IMR-90 (cell line): ENCODE results near the gene C11orf54. TPM values are rescaled to one million over a fixed set of nuclear protein-coding genes. Genes with fewer than 3 reads are reported as not detected.
A peak's percentile ranks its signal among the peaks of the same experiment; 100 is the strongest.

Source experiments
- ATAC-seq: fragments of 200-7000 bp; cut with Tn5 transposase; 2 replicates; pipeline ENCODE4 v1.9.1; 2020; ENCODE audit warnings: low read depth, mild to moderate bottlenecking, moderate library complexity
- BruUV-seq: library from RNA; stranded (reverse); fragments of 400-500 nt; replicated peaks from 2 replicates; lab custom pipeline; 2021; lab: Mats Ljungman, UMichigan
- CTCF ChIA-PET: fragments of 300-600 bp; formaldehyde crosslinking; extraction: SDS; loops from one replicate; lab custom pipeline; 2021; ENCODE audit warnings: antibody characterized with exemption; lab: Yijun Ruan, JAX
- POLR2A ChIA-PET: fragments of 300-600 bp; sonication (Branson Sonifier 250); formaldehyde crosslinking; loops from one replicate; lab custom pipeline; 2022; ENCODE audit warnings: antibody characterized with exemption; ENCODE audit not compliant: unreplicated experiment; lab: Charles Lee
- DNase-seq: peaks from one replicate; pipeline ENCODE4 v3.0.0; 2013
- H2AFZ ChIP-seq: replicated peaks from 2 replicates; pipeline ENCODE3; 2013; ENCODE audit warnings: low read length, mild to moderate bottlenecking; ENCODE audit not compliant: poor library complexity
- H2AK5ac ChIP-seq: 2 replicates; pipeline ENCODE4 v1.6.1; 2013; ENCODE audit warnings: low read depth, low read length, inconsistent platforms
- H2AK9ac ChIP-seq: replicated peaks from 2 replicates; pipeline ENCODE3; 2013; ENCODE audit warnings: mild to moderate bottlenecking, low read depth, low read length, moderate library complexity; ENCODE audit not compliant: poor library complexity
- H2BK120ac ChIP-seq: 2 replicates; pipeline ENCODE4 v1.6.1; 2013; ENCODE audit warnings: low read depth, low read length, inconsistent platforms
- H2BK15ac ChIP-seq: 3 replicates; pipeline ENCODE4 v1.6.1; 2013; ENCODE audit warnings: low read depth, low read length, inconsistent platforms
- H2BK20ac ChIP-seq: 2 replicates; pipeline ENCODE4 v1.6.1; 2013; ENCODE audit warnings: low read depth, mild to moderate bottlenecking, inconsistent platforms, low read length, moderate library complexity
- H2BK5ac ChIP-seq: 2 replicates; pipeline ENCODE4 v1.6.1; 2013; ENCODE audit warnings: mild to moderate bottlenecking, low read depth, low read length, inconsistent platforms; ENCODE audit not compliant: poor library complexity, severe bottlenecking
- H3K14ac ChIP-seq: replicated peaks from 2 replicates; pipeline ENCODE4 v1.6.1; 2013; ENCODE audit warnings: low read depth, low read length, inconsistent platforms
- H3K18ac ChIP-seq: 2 replicates; pipeline ENCODE4 v1.6.1; 2013; ENCODE audit warnings: low read depth, low read length, control low read depth
- H3K23ac ChIP-seq: 2 replicates; pipeline ENCODE4 v1.6.1; 2013; ENCODE audit warnings: low read depth, low read length, inconsistent platforms
- H3K27ac ChIP-seq: 2 replicates; pipeline ENCODE4 v1.5.1; 2013; ENCODE audit warnings: mild to moderate bottlenecking, control low read depth, low read length; ENCODE audit not compliant: insufficient read depth
- H3K27me3 ChIP-seq: 2 replicates; pipeline ENCODE4 v1.6.1; 2013; ENCODE audit warnings: low read length; ENCODE audit not compliant: control insufficient read depth, insufficient read depth
- H3K36me3 ChIP-seq: 2 replicates; pipeline ENCODE4 v1.6.1; 2013; ENCODE audit warnings: low read length, mixed read lengths; ENCODE audit not compliant: control insufficient read depth, insufficient read depth
- H3K4ac ChIP-seq: 2 replicates; pipeline ENCODE4 v1.6.1; 2013; ENCODE audit warnings: low read depth, low read length, inconsistent platforms
- H3K4me1 ChIP-seq: 2 replicates; pipeline ENCODE4 v1.6.1; 2013; ENCODE audit warnings: low read length, mixed read lengths; ENCODE audit not compliant: control insufficient read depth, insufficient read depth
- H3K4me2 ChIP-seq: 2 replicates; pipeline ENCODE4 v1.6.1; 2013; ENCODE audit warnings: low read depth, mild to moderate bottlenecking, control low read depth, low read length, moderate library complexity
- H3K4me3 ChIP-seq: 2 replicates; pipeline ENCODE4 v1.5.1; 2013; ENCODE audit warnings: low read depth, mild to moderate bottlenecking, control low read depth, low read length, moderate library complexity; ENCODE audit not compliant: insufficient read depth
- H3K56ac ChIP-seq: 2 replicates; pipeline ENCODE4 v1.6.1; 2013; ENCODE audit warnings: low read length, inconsistent platforms; ENCODE audit not compliant: insufficient read depth; ENCODE audit errors: extremely low read depth
- H3K79me1 ChIP-seq, 2 experiments: 2 replicates each; pipeline ENCODE4 v1.6.1; 2013; ENCODE audit warnings: low read length in 2 of 2, inconsistent platforms in 1 of 2, low read depth in 1 of 2
- H3K9ac ChIP-seq: 2 replicates; pipeline ENCODE4 v1.6.1; 2013; ENCODE audit warnings: low read depth, low read length, control low read depth
- H3K9me1 ChIP-seq: 2 replicates; pipeline ENCODE4 v1.6.1; 2013; ENCODE audit warnings: low read length, inconsistent platforms; ENCODE audit not compliant: insufficient read depth
- H3K9me3 ChIP-seq: 2 replicates; pipeline ENCODE4 v1.6.1; 2013; ENCODE audit warnings: low read length; ENCODE audit not compliant: control insufficient read depth, insufficient read depth
- H4K20me1 ChIP-seq: 2 replicates; pipeline ENCODE4 v1.6.1; 2013; ENCODE audit warnings: low read length, inconsistent platforms; ENCODE audit not compliant: insufficient read depth
- H4K5ac ChIP-seq: 2 replicates; pipeline ENCODE4 v1.6.1; 2013; ENCODE audit warnings: mild to moderate bottlenecking, low read depth, low read length, control low read depth
- H4K8ac ChIP-seq, 2 experiments: 2 replicates each; pipeline ENCODE4 v1.6.1; 2013; ENCODE audit warnings: low read depth in 2 of 2, low read length in 2 of 2, control low read depth in 1 of 2, inconsistent platforms in 1 of 2
- H4K91ac ChIP-seq: 2 replicates; pipeline ENCODE4 v1.6.1; 2013; ENCODE audit warnings: low read depth, low read length, inconsistent platforms; ENCODE audit not compliant: insufficient read depth
- BHLHE40 ChIP-seq: fragments of 150-350 bp; IDR thresholded peaks from 2 replicates; pipeline ENCODE4 v1.6.1; 2016; ENCODE audit warnings: mild to moderate bottlenecking, low read depth, low read length
- CEBPB ChIP-seq: IDR thresholded peaks from 2 replicates; pipeline ENCODE4 v1.6.1; 2012; ENCODE audit warnings: low read depth, low read length, improper control_type of control experiment
- CHD1 ChIP-seq: IDR thresholded peaks from 2 replicates; pipeline ENCODE4 v1.6.1; 2012; ENCODE audit warnings: low read depth, low read length, improper control_type of control experiment
- FOS ChIP-seq: fragments of 150-350 bp; IDR thresholded peaks from 2 replicates; pipeline ENCODE4 v1.6.1; 2016; ENCODE audit warnings: low read depth, low read length
- MAFK ChIP-seq: IDR thresholded peaks from 2 replicates; pipeline ENCODE4 v1.6.1; 2012; ENCODE audit warnings: low read depth, low read length, improper control_type of control experiment
- MAZ ChIP-seq: IDR thresholded peaks from 2 replicates; pipeline ENCODE4 v1.6.1; 2012; ENCODE audit warnings: low read depth, mild to moderate bottlenecking, low read length, improper control_type of control experiment, moderate library complexity, borderline replicate concordance
- MXI1 ChIP-seq: IDR thresholded peaks from 2 replicates; pipeline ENCODE4 v1.6.1; 2012; ENCODE audit warnings: low read depth, mild to moderate bottlenecking, low read length, moderate library complexity, borderline replicate concordance
- NFE2L2 ChIP-seq: fragments of 150-350 bp; IDR thresholded peaks from 2 replicates; pipeline ENCODE4 v1.6.1; 2016; ENCODE audit warnings: low read depth, mild to moderate bottlenecking, low read length
- POLR2A ChIP-seq: IDR thresholded peaks from 2 replicates; pipeline ENCODE4 v1.6.1; 2012; ENCODE audit warnings: mild to moderate bottlenecking, low read depth, low read length
- RAD21 ChIP-seq: IDR thresholded peaks from 2 replicates; pipeline ENCODE4 v1.6.1; 2012; ENCODE audit warnings: low read length, improper control_type of control experiment
- RCOR1 ChIP-seq: IDR thresholded peaks from 2 replicates; pipeline ENCODE4 v1.6.1; 2012; ENCODE audit warnings: mild to moderate bottlenecking, low read length, improper control_type of control experiment; ENCODE audit not compliant: insufficient replicate concordance
- RFX5 ChIP-seq: IDR thresholded peaks from 2 replicates; pipeline ENCODE4 v1.8.0; 2012; ENCODE audit warnings: low read depth, mild to moderate bottlenecking, low read length, moderate library complexity
- SMC3 ChIP-seq: fragments of 150-350 bp; IDR thresholded peaks from 2 replicates; pipeline ENCODE4 v1.6.1; 2016; ENCODE audit warnings: low read depth, mild to moderate bottlenecking, antibody characterized with exemption, low read length, moderate library complexity
- WGBS, 2 experiments: methylation state at CpG; one replicate each; pipeline versions ENCODE4 v1.1.5 to v1.1.7; 2013; ENCODE audit warnings: missing lambda C conversion rate in 2 of 2; ENCODE audit not compliant: insufficient read length in 1 of 2; ENCODE audit errors: extremely low coverage in 2 of 2; 5-methylcytosine and 5-hydroxymethylcytosine counted together
- dilution Hi-C: fragments of 300-500 bp; cut with HindIII; formaldehyde crosslinking; loops from one replicate; pipeline ENCODE4 v1.14.3; 2018; ENCODE audit warnings: low sequenced_read_pairs; ENCODE audit not compliant: unreplicated experiment
- in situ Hi-C: fragments of 300-500 bp; cut with MboI; formaldehyde crosslinking; loops from 3 replicates; pipeline ENCODE4 v1.14.3; 2019; ENCODE audit warnings: low sequenced_read_pairs, inconsistent platforms, mixed read lengths
- intact Hi-C: fragments of 100-400 bp; cut with micrococcal nuclease; formaldehyde crosslinking; loops from 2 replicates; pipeline ENCODE4 v1.10.0; 2022
- polyA plus RNA-seq, 3 experiments: library from polyadenylated mRNA; depleted of rRNA; stranded (reverse); fragments of >200 nt; gene quantifications; 2 replicates each; pipeline ENCODE4 v1.2.3, GENCODE V29; 2012; ENCODE audit warnings: low replicate concordance in 1 of 3
- total RNA-seq: library from RNA; depleted of rRNA; stranded (reverse); fragments of >200 nt; gene quantifications from 2 replicates; pipeline ENCODE4 v1.2.3, GENCODE V29; 2012
- TF ChIP-seq, protein P1 (sequence below): fragments of 150-350 bp; IDR thresholded peaks from 2 replicates; pipeline ENCODE4 v1.6.1; 2017; ENCODE audit warnings: mild to moderate bottlenecking, antibody characterized with exemption, low read length, low read depth
- TF ChIP-seq, protein P2 (sequence below): fragments of 150-350 bp; IDR thresholded peaks from 2 replicates; pipeline ENCODE4 v1.6.1; 2016; ENCODE audit warnings: low read depth, mild to moderate bottlenecking, low read length, moderate library complexity, borderline replicate concordance
- TF ChIP-seq, protein P3 (sequence below): conservative IDR thresholded peaks from 2 replicates; pipeline ENCODE4 v1.5.1; 2012; ENCODE audit warnings: mild to moderate bottlenecking, low read depth, low read length, improper control_type of control experiment

Gene C11orf54
- total and polyA plus RNA-seq, 2 of the 4 experiments (the other 2 are of a cell fraction): 13.7 to 16.0 TPM

DNA sequence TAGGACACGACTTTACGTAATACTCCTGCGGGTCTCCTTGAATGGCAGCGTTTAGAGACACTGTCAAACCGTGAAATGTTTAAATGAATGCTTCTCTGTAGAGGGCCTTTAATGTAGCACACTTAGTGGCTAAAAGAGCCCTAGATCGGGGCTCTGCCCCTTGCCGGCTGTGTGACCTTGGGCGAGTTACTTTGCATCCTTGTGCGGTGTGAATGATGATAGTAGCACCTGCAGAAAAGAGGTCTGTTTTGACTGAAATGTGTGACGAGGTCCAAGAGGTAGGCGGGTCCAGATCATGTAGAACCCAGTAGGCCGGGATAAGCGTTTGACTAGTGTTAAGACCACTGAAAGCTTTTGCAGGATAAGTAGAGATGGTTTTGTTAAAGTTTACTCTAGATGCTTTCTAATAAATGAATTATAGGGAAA lies 43.5 kb downstream of the C11orf54 start:
- dilution Hi-C loops: no loop called here
- Histone ChIP-seq H2AK5ac (peak overlapping the region; percentile 24; the same call in 1 of the 2 replicates), H3K23ac (peak overlapping the region; percentile 67), H2BK120ac (no peak overlapping the region), H3K27me3 (no peaks in the 10 kb centered on the region), H2BK20ac (no peak overlapping the region), H2AFZ (peak overlapping the region; percentile 96), H3K4me2 (peak overlapping the region; percentile 96), H3K9me1 (peaks cover 4% of the 10 kb centered on the region; the same call in 1 of the 2 replicates), H2BK15ac (no peak overlapping the region), H3K14ac (peak overlapping the region; percentile 73), H3K4ac (peak overlapping the region; percentile 55; the same call in 1 of the 2 replicates), H3K4me1 (peaks cover 4% of the 10 kb centered on the region; the same call in 1 of the 2 replicates), H3K56ac (peak overlapping the region; percentile 85), H3K27ac (peak overlapping the region; percentile 94), H4K8ac (peak overlapping the region in 1 of 2 experiments; percentile 89; a peak in 2 of 4 replicates), H3K4me3 (peak overlapping the region; percentile 91), H3K18ac (no peak overlapping the region), H3K9ac (peak overlapping the region; percentile 97), H2BK5ac (peak overlapping the region; percentile 83), H4K91ac (no peak overlapping the region), H4K5ac (0 out of 2 replicates have a peak overlapping the region, but pooled peaks have one; percentile 82), H3K36me3 (peaks cover 6% of the 10 kb centered on the region), H3K79me1 (peaks cover 7 to 24% of the 10 kb centered on the region in 2 experiments; a peak in 2 of 4 replicates), H4K20me1 (peaks cover 41% of the 10 kb centered on the region), H3K9me3 (no peaks in the 10 kb centered on the region), H2AK9ac (peak overlapping the region; percentile 99)
- ChIA-PET CTCF (no interaction called here), POLR2A (no interaction called here)
- BruUV-seq: TSS peak; percentile 51
- TF ChIP-seq FOS: no peak
- TF ChIP-seq, protein P1, sequence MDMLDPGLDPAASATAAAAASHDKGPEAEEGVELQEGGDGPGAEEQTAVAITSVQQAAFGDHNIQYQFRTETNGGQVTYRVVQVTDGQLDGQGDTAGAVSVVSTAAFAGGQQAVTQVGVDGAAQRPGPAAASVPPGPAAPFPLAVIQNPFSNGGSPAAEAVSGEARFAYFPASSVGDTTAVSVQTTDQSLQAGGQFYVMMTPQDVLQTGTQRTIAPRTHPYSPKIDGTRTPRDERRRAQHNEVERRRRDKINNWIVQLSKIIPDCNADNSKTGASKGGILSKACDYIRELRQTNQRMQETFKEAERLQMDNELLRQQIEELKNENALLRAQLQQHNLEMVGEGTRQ: no peak
- no peak for TF ChIP-seq CHD1
- TF ChIP-seq MXI1: no peak
- no peak for TF ChIP-seq RAD21
- TF ChIP-seq, protein P2, sequence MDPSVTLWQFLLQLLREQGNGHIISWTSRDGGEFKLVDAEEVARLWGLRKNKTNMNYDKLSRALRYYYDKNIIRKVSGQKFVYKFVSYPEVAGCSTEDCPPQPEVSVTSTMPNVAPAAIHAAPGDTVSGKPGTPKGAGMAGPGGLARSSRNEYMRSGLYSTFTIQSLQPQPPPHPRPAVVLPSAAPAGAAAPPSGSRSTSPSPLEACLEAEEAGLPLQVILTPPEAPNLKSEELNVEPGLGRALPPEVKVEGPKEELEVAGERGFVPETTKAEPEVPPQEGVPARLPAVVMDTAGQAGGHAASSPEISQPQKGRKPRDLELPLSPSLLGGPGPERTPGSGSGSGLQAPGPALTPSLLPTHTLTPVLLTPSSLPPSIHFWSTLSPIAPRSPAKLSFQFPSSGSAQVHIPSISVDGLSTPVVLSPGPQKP: no peak
- TF ChIP-seq CEBPB: no peak
- TF ChIP-seq NFE2L2: no peak
- TF ChIP-seq POLR2A: no peak
- TF ChIP-seq BHLHE40: no peak
- no peak for TF ChIP-seq RCOR1
- no peak for TF ChIP-seq RFX5
- no peak for TF ChIP-seq SMC3
- TF ChIP-seq MAZ: no peak
- no peak for TF ChIP-seq MAFK
- TF ChIP-seq, protein P3, sequence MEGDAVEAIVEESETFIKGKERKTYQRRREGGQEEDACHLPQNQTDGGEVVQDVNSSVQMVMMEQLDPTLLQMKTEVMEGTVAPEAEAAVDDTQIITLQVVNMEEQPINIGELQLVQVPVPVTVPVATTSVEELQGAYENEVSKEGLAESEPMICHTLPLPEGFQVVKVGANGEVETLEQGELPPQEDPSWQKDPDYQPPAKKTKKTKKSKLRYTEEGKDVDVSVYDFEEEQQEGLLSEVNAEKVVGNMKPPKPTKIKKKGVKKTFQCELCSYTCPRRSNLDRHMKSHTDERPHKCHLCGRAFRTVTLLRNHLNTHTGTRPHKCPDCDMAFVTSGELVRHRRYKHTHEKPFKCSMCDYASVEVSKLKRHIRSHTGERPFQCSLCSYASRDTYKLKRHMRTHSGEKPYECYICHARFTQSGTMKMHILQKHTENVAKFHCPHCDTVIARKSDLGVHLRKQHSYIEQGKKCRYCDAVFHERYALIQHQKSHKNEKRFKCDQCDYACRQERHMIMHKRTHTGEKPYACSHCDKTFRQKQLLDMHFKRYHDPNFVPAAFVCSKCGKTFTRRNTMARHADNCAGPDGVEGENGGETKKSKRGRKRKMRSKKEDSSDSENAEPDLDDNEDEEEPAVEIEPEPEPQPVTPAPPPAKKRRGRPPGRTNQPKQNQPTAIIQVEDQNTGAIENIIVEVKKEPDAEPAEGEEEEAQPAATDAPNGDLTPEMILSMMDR: no peak
- in situ Hi-C loops: no loop called here
- no peak; the same call in 1 of the 2 replicates for ATAC-seq
- intact Hi-C loops: loop anchor here (1.0 kb wide), 1 partner anchor 44 kb away; the partner anchor contains the start of genes C11orf54 and TAF1D
- WGBS, 2 experiments: 0% methylated on average over 9 of the region's 13 CpGs; no CpG with 5 or more reads in 1 of the 2 experiments
- DNase-seq: no peak
